SH-SY5Y (cell line): ENCODE measurements around the gene TMEM150C.

Experiments used
- GATA2 ChIP-seq: IDR thresholded peaks from 2 replicates; pipeline ENCODE4 v1.6.1; 2011; ENCODE audit warnings: mild to moderate bottlenecking, low read depth, low read length
- GATA3 ChIP-seq: IDR thresholded peaks from 2 replicates; pipeline ENCODE4 v1.6.1; 2011; ENCODE audit warnings: low read depth, mild to moderate bottlenecking, low read length, moderate library complexity

DNA sequence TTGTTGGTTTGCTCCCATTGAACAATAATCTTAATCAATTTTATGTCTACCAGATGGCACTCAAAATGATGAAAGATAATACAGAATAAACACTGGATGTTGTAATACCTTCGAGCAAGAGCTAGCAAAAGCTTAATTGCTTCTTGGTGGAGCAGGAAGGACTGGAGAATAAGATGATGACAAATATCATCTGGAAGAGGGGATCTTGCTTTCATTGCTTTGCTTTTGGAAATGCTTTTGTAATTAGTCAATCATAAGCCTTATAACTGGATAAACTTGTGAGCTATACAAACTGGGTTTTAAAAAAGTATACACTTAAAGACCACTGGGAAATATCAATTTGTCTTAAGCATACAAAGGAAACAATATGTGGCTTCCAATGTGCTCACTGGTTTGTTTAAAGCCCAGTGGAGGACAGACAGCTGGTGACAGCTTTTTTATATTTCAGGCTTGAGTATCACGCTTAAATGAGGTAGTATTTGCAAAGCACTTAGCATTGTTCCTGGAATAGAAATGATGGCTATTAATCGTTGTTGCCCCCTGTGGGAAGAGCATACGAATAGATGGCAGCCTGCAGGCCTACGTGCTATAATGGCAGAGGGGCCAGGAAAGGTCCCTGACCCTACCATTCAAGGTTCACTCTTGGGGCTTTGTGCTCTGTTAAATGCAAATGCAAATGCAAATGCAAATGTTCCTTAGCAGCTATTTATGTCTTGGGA lies 61.2 kb downstream of the TMEM150C start:
- TF ChIP-seq GATA2 (no peak), GATA3 (no peak)
